ENCODE measurements around the gene SMARCAD1. TPM values are rescaled to one million over a fixed set of nuclear protein-coding genes. Genes with fewer than 3 reads are reported as not detected.

SMARCAD1 gene, protein sequence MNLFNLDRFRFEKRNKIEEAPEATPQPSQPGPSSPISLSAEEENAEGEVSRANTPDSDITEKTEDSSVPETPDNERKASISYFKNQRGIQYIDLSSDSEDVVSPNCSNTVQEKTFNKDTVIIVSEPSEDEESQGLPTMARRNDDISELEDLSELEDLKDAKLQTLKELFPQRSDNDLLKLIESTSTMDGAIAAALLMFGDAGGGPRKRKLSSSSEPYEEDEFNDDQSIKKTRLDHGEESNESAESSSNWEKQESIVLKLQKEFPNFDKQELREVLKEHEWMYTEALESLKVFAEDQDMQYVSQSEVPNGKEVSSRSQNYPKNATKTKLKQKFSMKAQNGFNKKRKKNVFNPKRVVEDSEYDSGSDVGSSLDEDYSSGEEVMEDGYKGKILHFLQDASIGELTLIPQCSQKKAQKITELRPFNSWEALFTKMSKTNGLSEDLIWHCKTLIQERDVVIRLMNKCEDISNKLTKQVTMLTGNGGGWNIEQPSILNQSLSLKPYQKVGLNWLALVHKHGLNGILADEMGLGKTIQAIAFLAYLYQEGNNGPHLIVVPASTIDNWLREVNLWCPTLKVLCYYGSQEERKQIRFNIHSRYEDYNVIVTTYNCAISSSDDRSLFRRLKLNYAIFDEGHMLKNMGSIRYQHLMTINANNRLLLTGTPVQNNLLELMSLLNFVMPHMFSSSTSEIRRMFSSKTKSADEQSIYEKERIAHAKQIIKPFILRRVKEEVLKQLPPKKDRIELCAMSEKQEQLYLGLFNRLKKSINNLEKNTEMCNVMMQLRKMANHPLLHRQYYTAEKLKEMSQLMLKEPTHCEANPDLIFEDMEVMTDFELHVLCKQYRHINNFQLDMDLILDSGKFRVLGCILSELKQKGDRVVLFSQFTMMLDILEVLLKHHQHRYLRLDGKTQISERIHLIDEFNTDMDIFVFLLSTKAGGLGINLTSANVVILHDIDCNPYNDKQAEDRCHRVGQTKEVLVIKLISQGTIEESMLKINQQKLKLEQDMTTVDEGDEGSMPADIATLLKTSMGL
- 10 to 100 TPM; 28.4 to 30.0 TPM for total RNA-seq

DNA sequence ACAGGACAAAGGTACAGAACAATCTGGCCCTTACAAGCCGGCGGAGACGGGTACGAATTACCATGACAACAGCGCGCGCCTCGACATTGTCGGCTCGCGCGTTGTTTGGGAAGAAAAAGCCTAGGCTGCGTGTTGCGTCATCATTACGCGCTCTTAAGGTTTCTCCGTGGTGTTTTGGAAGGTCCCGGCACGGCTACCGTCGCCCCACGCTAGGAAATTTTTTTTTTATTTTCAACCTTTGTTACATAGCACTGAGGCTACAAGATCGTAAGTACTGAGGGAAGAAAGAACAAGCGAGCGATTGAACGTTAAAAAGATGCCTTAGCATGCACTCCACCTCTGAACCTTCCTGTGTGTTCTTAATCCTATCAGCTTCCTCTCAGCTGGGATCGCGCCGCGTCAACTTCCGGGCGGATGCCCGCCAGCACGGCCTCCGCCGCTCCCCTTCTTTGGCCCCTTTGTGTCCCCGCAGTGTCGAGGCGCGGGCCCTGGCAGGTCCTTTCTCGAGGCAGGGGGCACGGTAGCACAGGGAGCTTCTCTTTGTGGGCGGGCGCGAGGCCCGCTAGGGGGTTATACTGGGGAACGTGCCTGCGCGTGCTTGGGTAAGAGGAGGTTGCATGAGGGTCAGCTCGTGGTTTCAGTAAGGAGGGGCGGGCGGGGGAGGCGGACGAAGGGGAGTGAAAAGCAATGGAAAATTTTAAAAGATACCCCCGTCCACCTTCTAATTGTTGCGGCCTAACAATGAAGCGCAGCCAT lies at the start of gene SMARCAD1:
Gene SMARCAD1 (plus strand): TSS at position 397 of the 756 bp plus-strand sequence. CDS start 530 bp downstream, outside the sequence.
- H3K4me3 Mint-ChIP-seq: peak within 1 kb of the TSS; percentile 96
- POLR2A ChIA-PET: interaction anchor here (1.0 to 1.9 kb wide), 4 partner anchors 16 to 245 kb away, joined by 3 to 7 read pairs (median 4); partner anchors contain the start of gene PDLIM5
- no peaks in the 10 kb centered on the region for H3K9me3 Mint-ChIP-seq
- H3K36me3 Mint-ChIP-seq (ENCODE audit: low read depth): peaks cover 31% of the 10 kb centered on the region
- H3K4me1 Mint-ChIP-seq: peaks cover 36% of the 10 kb centered on the region
- CTCF ChIA-PET: no interaction called here
- peak within 1 kb of the TSS; percentile 98 for H3K27ac Mint-ChIP-seq
- peaks cover 5% of the 10 kb centered on the region for H3K27me3 Mint-ChIP-seq
- DNase-seq: peak; percentile 90

- CTCF ChIA-PET: no interaction called here
- no peak overlapping the region for H3K4me3 Mint-ChIP-seq
- peaks cover 2% of the 10 kb centered on the region for H3K4me1 Mint-ChIP-seq
- H3K27ac Mint-ChIP-seq: no peak overlapping the region
- POLR2A ChIA-PET: no interaction called here
- no peaks in the 10 kb centered on the region for H3K27me3 Mint-ChIP-seq
- H3K36me3 Mint-ChIP-seq (ENCODE audit: low read depth): no peaks in the 10 kb centered on the region
- no peaks in the 10 kb centered on the region for H3K9me3 Mint-ChIP-seq
- no peak for DNase-seq
Observed at GRCh38 chr4:94158883-94159282, 48.8 kb upstream of the SMARCAD1 start.

GRCh38 chr4:94159790-94160189 lies 47.9 kb upstream of the SMARCAD1 start:
- no peak overlapping the region for H3K4me3 Mint-ChIP-seq
- no peaks in the 10 kb centered on the region for H3K9me3 Mint-ChIP-seq
- DNase-seq: no peak
- H3K4me1 Mint-ChIP-seq: peaks cover 2% of the 10 kb centered on the region
- ChIA-PET POLR2A (no interaction called here), CTCF (no interaction called here)
- H3K27ac Mint-ChIP-seq: no peak overlapping the region
- no peaks in the 10 kb centered on the region for H3K36me3 Mint-ChIP-seq (ENCODE audit: low read depth)
- no peaks in the 10 kb centered on the region for H3K27me3 Mint-ChIP-seq

DNA sequence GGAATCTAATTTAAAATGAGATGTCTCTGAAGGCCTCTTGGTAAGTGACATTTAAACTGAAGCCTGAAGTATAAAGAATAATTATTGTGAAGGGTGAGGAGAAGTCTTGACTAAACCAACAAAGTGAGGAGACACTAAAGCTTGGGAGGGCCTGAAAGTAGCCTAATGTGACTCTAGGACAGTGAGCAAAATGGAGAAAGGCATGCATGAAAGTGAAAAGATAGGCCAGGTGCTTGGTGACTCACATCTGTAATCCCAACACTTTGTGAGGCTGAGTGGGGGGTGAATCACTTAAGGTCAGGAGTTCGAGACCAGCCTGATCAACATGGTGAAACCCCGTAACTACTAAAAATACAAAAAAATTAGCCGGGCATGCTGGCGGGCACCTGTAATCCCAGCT lies 46.9 kb upstream of the SMARCAD1 start:
- ChIA-PET POLR2A (no interaction called here), CTCF (no interaction called here)
- Mint-ChIP-seq H3K4me1 (peaks cover 2% of the 10 kb centered on the region), H3K27ac (no peak overlapping the region), H3K9me3 (no peaks in the 10 kb centered on the region), H3K27me3 (no peaks in the 10 kb centered on the region), H3K36me3 (ENCODE audit: low read depth) (no peaks in the 10 kb centered on the region), H3K4me3 (no peak overlapping the region)
- DNase-seq: no peak

DNA sequence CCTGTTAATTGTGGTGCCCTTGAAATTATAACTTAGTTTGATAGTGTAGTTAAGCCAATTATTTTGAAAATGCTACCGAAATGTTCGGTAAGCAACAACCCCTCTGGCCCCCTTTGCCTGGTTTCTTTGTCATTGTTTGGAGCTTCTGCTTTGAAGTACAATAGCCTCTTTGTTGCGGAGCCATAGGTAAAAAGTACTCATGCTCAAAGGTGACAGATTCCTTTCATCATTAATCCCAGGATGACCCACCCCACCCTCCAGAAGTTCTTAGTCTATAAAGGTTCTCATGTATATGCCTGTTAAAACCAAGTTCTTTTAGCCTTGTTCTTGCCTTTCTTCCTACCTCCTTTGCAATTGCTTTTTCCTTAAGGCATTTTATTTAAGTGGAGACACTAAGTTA lies 42.4 kb upstream of the SMARCAD1 start:
- CTCF ChIA-PET: no interaction called here
- no peak overlapping the region for H3K27ac Mint-ChIP-seq
- H3K9me3 Mint-ChIP-seq: no peaks in the 10 kb centered on the region
- H3K4me3 Mint-ChIP-seq: no peak overlapping the region
- POLR2A ChIA-PET: no interaction called here
- peaks cover 2% of the 10 kb centered on the region for H3K4me1 Mint-ChIP-seq
- no peaks in the 10 kb centered on the region for H3K36me3 Mint-ChIP-seq (ENCODE audit: low read depth)
- no peaks in the 10 kb centered on the region for H3K27me3 Mint-ChIP-seq
- no peak for DNase-seq

GRCh38 chr4:94168321-94168720 lies 39.3 kb upstream of the SMARCAD1 start:
- no peaks in the 10 kb centered on the region for H3K4me1 Mint-ChIP-seq
- no peaks in the 10 kb centered on the region for H3K9me3 Mint-ChIP-seq
- H3K36me3 Mint-ChIP-seq (ENCODE audit: low read depth): no peaks in the 10 kb centered on the region

DNA sequence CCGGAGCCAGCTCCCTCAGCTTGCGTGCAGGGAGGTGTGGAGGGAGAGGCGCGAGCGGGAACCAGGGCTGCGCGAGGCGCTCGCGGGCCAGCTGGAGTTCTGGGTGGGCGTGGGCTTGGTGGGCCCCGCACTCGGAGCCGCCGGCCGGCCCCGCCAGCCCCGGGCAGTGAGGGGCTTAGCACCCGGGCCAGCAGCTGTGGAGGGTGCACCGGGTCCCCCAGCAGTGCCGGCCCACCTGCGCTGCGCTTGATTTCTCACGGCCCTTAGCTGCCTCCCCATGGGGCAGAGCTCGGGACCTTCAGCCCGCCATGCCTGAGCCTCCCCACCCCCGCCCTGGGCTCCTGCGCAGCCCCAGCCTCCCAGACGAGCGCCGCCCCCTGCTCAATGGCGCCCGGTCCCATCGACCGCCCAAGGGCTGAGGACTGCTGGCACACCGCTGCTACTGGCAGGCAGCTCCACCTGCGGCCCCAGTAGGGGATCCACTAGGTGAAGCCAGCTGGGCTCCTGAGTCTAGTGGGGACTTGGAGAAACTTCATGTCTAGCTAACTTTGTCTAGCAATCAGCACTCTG lies 37.8 kb upstream of the SMARCAD1 start:
- POLR2A ChIA-PET: no interaction called here
- Mint-ChIP-seq H3K4me1 (no peaks in the 10 kb centered on the region), H3K27me3 (no peaks in the 10 kb centered on the region), H3K4me3 (no peak overlapping the region), H3K27ac (no peak overlapping the region), H3K36me3 (ENCODE audit: low read depth) (no peaks in the 10 kb centered on the region), H3K9me3 (no peaks in the 10 kb centered on the region)
- CTCF ChIA-PET: no interaction called here
- DNase-seq: no peak

More at GRCh38 chr4:94168321-94168720, 39.3 kb upstream of the SMARCAD1 start:
- H3K4me3 Mint-ChIP-seq: no peak overlapping the region
- H3K27me3 Mint-ChIP-seq: no peaks in the 10 kb centered on the region
- ChIA-PET CTCF (no interaction called here), POLR2A (no interaction called here)
- no peak overlapping the region for H3K27ac Mint-ChIP-seq
- DNase-seq: no peak

- POLR2A ChIA-PET: no interaction called here
- Mint-ChIP-seq H3K9me3 (no peaks in the 10 kb centered on the region), H3K27me3 (no peaks in the 10 kb centered on the region), H3K27ac (no peak overlapping the region), H3K4me3 (no peak overlapping the region), H3K4me1 (no peaks in the 10 kb centered on the region), H3K36me3 (ENCODE audit: low read depth) (no peaks in the 10 kb centered on the region)
- CTCF ChIA-PET: no interaction called here
- DNase-seq: no peak
Observed at GRCh38 chr4:94171616-94172015, 36.0 kb upstream of the SMARCAD1 start.

DNA sequence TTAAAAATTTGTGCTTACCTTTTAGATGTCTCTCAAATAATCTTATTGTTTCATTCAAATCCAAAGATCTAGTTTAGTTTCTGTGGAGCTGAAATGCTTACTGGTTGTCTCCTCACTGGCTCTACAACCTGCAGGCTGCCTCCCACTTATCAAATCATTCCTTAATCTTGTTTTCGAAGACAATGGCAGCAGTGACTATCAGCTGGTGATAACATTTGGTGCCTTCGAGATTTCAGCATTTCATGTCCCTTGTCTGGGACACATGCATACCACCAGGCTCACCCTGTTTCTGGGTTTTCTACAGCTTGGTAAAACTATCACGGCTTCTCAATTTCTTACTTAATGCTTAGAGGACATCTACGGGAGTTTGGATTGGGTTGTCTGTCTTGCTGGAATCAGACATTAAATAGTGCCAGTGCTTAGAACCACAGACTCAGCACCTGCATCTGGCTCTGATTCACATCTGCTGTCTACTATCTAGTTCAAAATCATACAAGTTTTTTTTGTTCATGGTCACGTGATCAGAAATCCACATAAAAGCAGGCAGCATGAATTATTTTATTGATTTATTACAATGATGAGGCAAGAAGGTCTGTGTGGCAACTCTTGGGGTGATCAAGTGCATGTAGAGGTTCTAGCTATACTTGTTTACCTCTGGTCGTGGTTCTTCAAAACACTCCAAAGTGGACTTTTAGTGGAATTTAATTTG lies 32.0 kb upstream of the SMARCAD1 start:
- no peaks in the 10 kb centered on the region for H3K4me1 Mint-ChIP-seq
- no peaks in the 10 kb centered on the region for H3K9me3 Mint-ChIP-seq
- ChIA-PET POLR2A (no interaction called here), CTCF (no interaction called here)
- DNase-seq: no peak
- H3K36me3 Mint-ChIP-seq (ENCODE audit: low read depth): no peaks in the 10 kb centered on the region
- H3K4me3 Mint-ChIP-seq: no peak overlapping the region
- H3K27ac Mint-ChIP-seq: no peak overlapping the region
- peaks cover 2% of the 10 kb centered on the region for H3K27me3 Mint-ChIP-seq

DNA sequence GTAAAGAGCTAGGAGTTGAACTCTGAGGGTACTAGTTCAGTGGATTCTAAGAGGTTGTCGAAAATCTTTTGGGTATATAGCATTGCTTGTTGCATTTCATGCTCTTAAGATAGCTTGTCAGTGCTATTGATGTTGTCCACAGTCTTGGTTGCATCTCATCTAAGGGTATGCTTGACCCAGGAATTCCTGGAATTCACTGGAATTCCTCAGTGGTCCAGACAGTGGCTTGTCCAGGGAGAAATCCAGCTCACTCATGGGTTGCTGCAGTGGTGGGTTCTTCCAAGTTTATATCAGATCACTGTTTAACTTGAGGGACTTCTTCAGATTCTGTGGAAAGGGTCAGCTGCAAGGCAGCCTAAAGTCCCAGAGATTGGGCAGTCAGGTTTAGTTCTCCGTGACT lies 29.8 kb upstream of the SMARCAD1 start:
- no peak overlapping the region for H3K27ac Mint-ChIP-seq
- no peak for DNase-seq
- ChIA-PET POLR2A (interaction anchor here (0.9 kb wide), 1 partner anchor 9 kb away, joined by 3 read pairs; no protein-coding TSS in a partner anchor), CTCF (no interaction called here)
- H3K4me3 Mint-ChIP-seq: no peak overlapping the region
- no peaks in the 10 kb centered on the region for H3K36me3 Mint-ChIP-seq (ENCODE audit: low read depth)
- H3K9me3 Mint-ChIP-seq: no peaks in the 10 kb centered on the region
- peaks cover 8% of the 10 kb centered on the region for H3K27me3 Mint-ChIP-seq
- H3K4me1 Mint-ChIP-seq: no peaks in the 10 kb centered on the region

DNA sequence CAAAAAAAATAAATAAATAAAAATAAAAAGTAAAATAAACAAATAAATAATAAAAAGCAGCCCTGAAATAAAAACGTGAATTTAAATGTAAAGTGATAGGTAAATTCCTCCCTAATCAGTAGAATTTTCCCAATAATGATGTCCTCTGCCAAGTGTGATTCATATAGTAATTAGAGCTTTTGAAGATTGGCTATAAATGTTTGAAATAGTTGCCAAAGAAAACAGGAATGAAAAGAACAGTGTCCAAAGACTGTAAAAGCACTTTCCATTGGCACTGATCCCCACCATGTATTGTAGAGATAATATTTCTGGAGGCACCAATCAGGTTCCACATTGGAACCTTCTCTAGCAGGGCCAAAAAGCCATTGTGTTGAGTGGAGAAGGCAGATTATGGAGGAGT lies 25.9 kb upstream of the SMARCAD1 start:
- Mint-ChIP-seq H3K4me1 (no peaks in the 10 kb centered on the region), H3K4me3 (no peak overlapping the region), H3K27ac (no peak overlapping the region), H3K27me3 (peaks cover 13% of the 10 kb centered on the region), H3K9me3 (no peaks in the 10 kb centered on the region), H3K36me3 (ENCODE audit: low read depth) (no peaks in the 10 kb centered on the region)
- ChIA-PET CTCF (no interaction called here), POLR2A (no interaction called here)
- DNase-seq: no peak

- H3K27me3 Mint-ChIP-seq: peaks cover 12% of the 10 kb centered on the region
- no peak overlapping the region for H3K4me3 Mint-ChIP-seq
- POLR2A ChIA-PET: no interaction called here
- H3K9me3 Mint-ChIP-seq: no peaks in the 10 kb centered on the region
- CTCF ChIA-PET: interaction anchor here (0.7 kb wide), 1 partner anchor 241 kb away, joined by 4 read pairs; no protein-coding TSS in a partner anchor
- H3K36me3 Mint-ChIP-seq (ENCODE audit: low read depth): no peaks in the 10 kb centered on the region
- peaks cover 5% of the 10 kb centered on the region for H3K4me1 Mint-ChIP-seq
- no peak for DNase-seq
- no peak overlapping the region for H3K27ac Mint-ChIP-seq
Observed at GRCh38 chr4:94202769-94203168, 4.9 kb upstream of the SMARCAD1 start.

Measured in activated CD4-positive, alpha-beta memory T cell treated with anti-CD3 and anti-CD28 coated beads, Interleukin-2, amount 10 ng/mL, durations not matched to agents 7 days and 5 days (primary cell).